K562 (cell line): ENCODE data around the gene GGCT. TPM values are rescaled to one million over a fixed set of nuclear protein-coding genes. Genes with fewer than 3 reads are reported as not detected.

ENCODE experiments used
- ARID1B ChIP-seq: fragments of 450-650 bp; IDR thresholded peaks from 2 replicates; pipeline ENCODE4 v1.6.1; 2016; ENCODE audit warnings: antibody characterized with exemption, mild to moderate bottlenecking, inconsistent platforms
- ATF3 ChIP-seq, 2 experiments: fragments of 450-650 bp in 1 of 2; sonication (generic) in 1 of 2; formaldehyde crosslinking in 1 of 2; IDR thresholded peaks in 1 of 2; conservative IDR thresholded peaks in 1 of 2; 2 replicates each; pipeline versions ENCODE4 v1.6.1 to v1.8.1; 2016 to 2023; ENCODE audit warnings: mild to moderate bottlenecking in 2 of 2, moderate library complexity in 2 of 2, inconsistent platforms in 1 of 2, missing genetic modification reagents in 1 of 2
- BCOR ChIP-seq: fragments of 450-650 bp; IDR thresholded peaks from 2 replicates; pipeline ENCODE4 v1.6.1; 2016
- CBFA2T3 ChIP-seq: fragments of 450-650 bp; IDR thresholded peaks from 2 replicates; pipeline ENCODE4 v1.6.1; 2017
- CXXC5 ChIP-seq: fragments of 250-450 bp; sonication (Bioruptor Pico); IDR thresholded peaks from 2 replicates; pipeline ENCODE4 v1.8.0; 2022; ENCODE audit warnings: inconsistent platforms, mild to moderate bottlenecking, moderate library complexity
- DPF2 ChIP-seq: fragments of 450-650 bp; IDR thresholded peaks from 2 replicates; pipeline ENCODE4 v1.6.1; 2016
- E2F6 ChIP-seq, 2 experiments: IDR thresholded peaks; 2 replicates each; pipeline ENCODE4 v1.6.1; 2011; ENCODE audit warnings: borderline replicate concordance in 1 of 2, control low read depth in 1 of 2, low read depth in 1 of 2, low read length in 1 of 2, mild to moderate bottlenecking in 1 of 2, mixed read lengths in 1 of 2, moderate library complexity in 1 of 2; ENCODE audit not compliant: insufficient read depth in 1 of 2, insufficient read length in 1 of 2, poor library complexity in 1 of 2, severe bottlenecking in 1 of 2; ENCODE audit errors: extremely low read depth in 1 of 2
- EZH2 ChIP-seq: IDR thresholded peaks from 2 replicates; pipeline ENCODE4 v1.6.1; 2012; ENCODE audit warnings: low read depth, mild to moderate bottlenecking, inconsistent platforms, low read length, borderline replicate concordance
- HMGN3 ChIP-seq: IDR thresholded peaks from 2 replicates; pipeline ENCODE4 v1.6.1; 2011; ENCODE audit warnings: borderline replicate concordance, low read depth, mild to moderate bottlenecking, mixed read lengths, low read length; ENCODE audit not compliant: insufficient read length; ENCODE audit errors: extremely low read depth
- MBD1 ChIP-seq: fragments of 250-450 bp; sonication (Bioruptor Pico); IDR thresholded peaks from 2 replicates; pipeline ENCODE4 v1.8.0; 2022; ENCODE audit warnings: inconsistent platforms
- NCOR1 ChIP-seq: fragments of 450-650 bp; IDR thresholded peaks from 2 replicates; pipeline ENCODE4 v1.6.1; 2016; ENCODE audit warnings: mild to moderate bottlenecking, moderate library complexity
- SMARCA4 ChIP-seq: fragments of 450-650 bp; IDR thresholded peaks from 2 replicates; pipeline ENCODE4 v1.6.1; 2016
- SMARCE1 ChIP-seq: fragments of 450-650 bp; IDR thresholded peaks from 2 replicates; pipeline ENCODE4 v1.7.1; 2016; ENCODE audit warnings: mild to moderate bottlenecking
- SREBF1 ChIP-seq: fragments of 150-350 bp; IDR thresholded peaks from 2 replicates; pipeline ENCODE4 v1.6.1; 2014; ENCODE audit warnings: antibody characterized with exemption, low read depth, low read length, borderline replicate concordance
- XRCC5 ChIP-seq: fragments of 200-400 bp; formaldehyde crosslinking; IDR thresholded peaks from 2 replicates; pipeline ENCODE4 v1.6.1; 2017; ENCODE audit warnings: low read depth, mild to moderate bottlenecking, low read length
- ZFP30 ChIP-seq: fragments of 250-450 bp; sonication (Bioruptor Pico); IDR thresholded peaks from 2 replicates; pipeline ENCODE4 v1.8.0; 2022; ENCODE audit warnings: moderate library complexity, mild to moderate bottlenecking, inconsistent platforms, borderline replicate concordance
- ZNF75A ChIP-seq: fragments of 450-650 bp; formaldehyde crosslinking; IDR thresholded peaks from 2 replicates; pipeline ENCODE4 v1.4.0; 2020; ENCODE audit warnings: mild to moderate bottlenecking
- polyA plus RNA-seq, 8 experiments: library from polyadenylated mRNA; depleted of rRNA in 4 of 8; stranded (reverse) in 5 of 8; unstranded in 3 of 8; fragments of >200 nt; fragmentation: Nextera tagmentation in 2 of 8; fragmentation: Illumina TruSeq in 1 of 8; extraction: Ambion mirVana in 2 of 8; extraction: Trizol in 1 of 8; gene quantifications; 2 replicates each; pipeline versions ENCODE4 v1.2.1 to v1.2.3, GENCODE V29; 2011 to 2014; ENCODE audit warnings: inconsistent platforms in 1 of 8, missing spikeins in 1 of 8
- total RNA-seq, 7 experiments: library from RNA; depleted of rRNA in 6 of 7; stranded (reverse); fragments of >200 nt in 6 of 7; fragmentation: Illumina TruSeq in 2 of 7; extraction: Trizol in 2 of 7; gene quantifications; 2 replicates each; pipeline versions ENCODE4 v1.2.1 to v1.2.3, GENCODE V29; 2011 to 2021; ENCODE audit warnings: low replicate concordance in 1 of 7
- TF ChIP-seq, protein P1 (sequence below): fragments of 450-650 bp; IDR thresholded peaks from 2 replicates; pipeline ENCODE4 v1.7.0; 2016; ENCODE audit warnings: borderline replicate concordance

The GGCT gene
- total and polyA plus RNA-seq, 9 of the 15 experiments (the other 6 are each of a cell fraction or from before 2014, with no cell fraction given), result 79.0 to 349 (median 136) TPM

DNA sequence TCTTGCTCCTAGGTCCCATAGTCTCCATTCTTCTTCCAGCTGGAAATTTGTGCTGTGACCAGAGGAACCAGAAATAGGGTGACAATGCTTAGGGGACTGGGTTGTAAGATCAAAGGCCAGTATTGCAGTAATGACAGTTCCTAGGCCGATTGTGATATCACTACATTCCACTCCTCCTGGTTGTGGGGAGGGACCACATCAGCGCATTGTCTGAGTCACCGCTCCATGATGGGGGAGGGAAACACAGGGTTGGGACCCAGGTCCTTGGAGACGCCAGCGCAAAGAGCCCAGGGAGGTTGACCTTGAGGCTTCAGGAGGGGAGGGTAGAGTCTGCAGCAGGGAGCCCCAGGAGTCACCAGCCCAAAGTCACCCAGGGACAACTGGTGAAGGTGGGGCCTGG, 20.8 kb upstream of the GGCT start (continued):
- no peak for TF ChIP-seq EZH2
- TF ChIP-seq, protein P1, sequence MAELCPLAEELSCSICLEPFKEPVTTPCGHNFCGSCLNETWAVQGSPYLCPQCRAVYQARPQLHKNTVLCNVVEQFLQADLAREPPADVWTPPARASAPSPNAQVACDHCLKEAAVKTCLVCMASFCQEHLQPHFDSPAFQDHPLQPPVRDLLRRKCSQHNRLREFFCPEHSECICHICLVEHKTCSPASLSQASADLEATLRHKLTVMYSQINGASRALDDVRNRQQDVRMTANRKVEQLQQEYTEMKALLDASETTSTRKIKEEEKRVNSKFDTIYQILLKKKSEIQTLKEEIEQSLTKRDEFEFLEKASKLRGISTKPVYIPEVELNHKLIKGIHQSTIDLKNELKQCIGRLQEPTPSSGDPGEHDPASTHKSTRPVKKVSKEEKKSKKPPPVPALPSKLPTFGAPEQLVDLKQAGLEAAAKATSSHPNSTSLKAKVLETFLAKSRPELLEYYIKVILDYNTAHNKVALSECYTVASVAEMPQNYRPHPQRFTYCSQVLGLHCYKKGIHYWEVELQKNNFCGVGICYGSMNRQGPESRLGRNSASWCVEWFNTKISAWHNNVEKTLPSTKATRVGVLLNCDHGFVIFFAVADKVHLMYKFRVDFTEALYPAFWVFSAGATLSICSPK, result no peak
- TF ChIP-seq ZNF75A (CRISPR knock-in tag), result 0 out of 2 replicates have a peak, but pooled peaks have one; percentile 5
- TF ChIP-seq HMGN3, result no peak
- TF ChIP-seq SMARCA4, result peak; percentile 74
- TF ChIP-seq CBFA2T3, result peak; percentile 78
- TF ChIP-seq MBD1 (CRISPR knock-in tag), result no peak
- TF ChIP-seq BCOR, result no peak
- peak; percentile 72 for TF ChIP-seq DPF2
- TF ChIP-seq NCOR1, result peak; percentile 35; the same call in 1 of the 2 replicates
- peak; percentile 23; the same call in 1 of the 2 replicates for TF ChIP-seq CXXC5 (CRISPR knock-in tag)
- TF ChIP-seq ARID1B, result peak; percentile 76
- TF ChIP-seq E2F6 (IDR thresholded peaks at IDR 0.05; ENCODE audit: borderline replicate concordance in 1 of 2, extremely low read depth in 1 of 2, insufficient read depth in 1 of 2, insufficient read length in 1 of 2, low read depth in 1 of 2, low read length in 1 of 2, poor library complexity in 1 of 2, severe bottlenecking in 1 of 2), result no peak
- TF ChIP-seq SREBF1, result no peak
- no peak for TF ChIP-seq ZFP30
- peak; percentile 72 for TF ChIP-seq SMARCE1
- TF ChIP-seq ATF3 (IDR thresholded peaks at IDR 0.05), result peak; percentile 90
- TF ChIP-seq ATF3 (CRISPR knock-in tag; conservative IDR thresholded peaks at IDR 0.05), result no peak; the same call in 1 of the 2 replicates
- TF ChIP-seq XRCC5, result no peak
